HG03378 (cell line): ENCODE results near the gene SLC49A4.

Source experiments
- ATAC-seq: cut with Tn5 transposase; IDR thresholded peaks from one replicate; pipeline ENCODE4 v1.9.1; 2021; ENCODE audit warnings: mild to moderate bottlenecking, moderate library complexity; ENCODE audit not compliant: unreplicated experiment

Gene SLC49A4

GRCh38 chr3:122784436-122784835 lies 10.4 kb upstream of the SLC49A4 start:
- ATAC-seq, result no peak

- ATAC-seq, result no peak
Observed at GRCh38 chr3:122785231-122785630, 9.6 kb upstream of the SLC49A4 start.

GRCh38 chr3:122786066-122786465 lies 8.8 kb upstream of the SLC49A4 start:
- no peak for ATAC-seq

- no peak for ATAC-seq
Observed at GRCh38 chr3:122787872-122788271, 7.0 kb upstream of the SLC49A4 start.

- ATAC-seq, result no peak
Observed at GRCh38 chr3:122789585-122790273, 5.1 kb upstream of the SLC49A4 start.

GRCh38 chr3:122793568-122794416 lies 1.1 kb upstream of the SLC49A4 start, which contains the start of gene HSPBAP1:
Gene HSPBAP1 (minus strand): TSS chr3:122793831. CDS start chr3:122793680, 151 bp downstream.
- ATAC-seq, result peak; percentile 45

- no peak for ATAC-seq
Observed at GRCh38 chr3:122794483-122794778, 438 bp upstream of the SLC49A4 start.

- no peak for ATAC-seq
Observed at GRCh38 chr3:122795674-122796195, 866 bp downstream of the SLC49A4 start.

- no peak for ATAC-seq
Observed at GRCh38 chr3:122797291-122797690, 2.4 kb downstream of the SLC49A4 start.

- no peak for ATAC-seq
Observed at GRCh38 chr3:122799322-122799721, 4.5 kb downstream of the SLC49A4 start.

- ATAC-seq, result no peak
Observed at GRCh38 chr3:122800031-122800430, 5.2 kb downstream of the SLC49A4 start.

GRCh38 chr3:122800706-122801237 lies 5.9 kb downstream of the SLC49A4 start:
- no peak for ATAC-seq

GRCh38 chr3:122802323-122802722 lies 7.5 kb downstream of the SLC49A4 start:
- ATAC-seq, result no peak

- no peak for ATAC-seq
Observed at GRCh38 chr3:122803977-122804376, 9.1 kb downstream of the SLC49A4 start.

GRCh38 chr3:122810734-122811133 lies 15.9 kb downstream of the SLC49A4 start:
- no peak for ATAC-seq

- ATAC-seq, result no peak
Observed at GRCh38 chr3:122816587-122816986, 21.7 kb downstream of the SLC49A4 start.

GRCh38 chr3:122824465-122825381 lies 29.9 kb downstream of the SLC49A4 start:
- ATAC-seq, result no peak

- ATAC-seq, result no peak
Observed at GRCh38 chr3:122825460-122825859, 30.6 kb downstream of the SLC49A4 start.

GRCh38 chr3:122826278-122826677 lies 31.4 kb downstream of the SLC49A4 start:
- no peak for ATAC-seq

GRCh38 chr3:122828281-122828680 lies 33.4 kb downstream of the SLC49A4 start:
- ATAC-seq, result no peak

GRCh38 chr3:122835590-122835989 lies 40.7 kb downstream of the SLC49A4 start:
- ATAC-seq, result no peak
